ENCODE measurements around the gene GPATCH1.

- no peak for TF ChIP-seq CTCF (IDR thresholded peaks at IDR 0.05; ENCODE audit: insufficient read depth, low read length, poor library complexity, severe bottlenecking)
- no peak for TF ChIP-seq EZH2phosphoT487 (conservative IDR thresholded peaks at IDR 0.05; ENCODE audit: low read length)
Observed at GRCh38 chr19:33064792-33065550, 16.0 kb upstream of the GPATCH1 start, which contains the start of gene RHPN2.
